Measurements from ENCODE around the gene STK40. TPM values are rescaled to one million over a fixed set of nuclear protein-coding genes. Genes with fewer than 3 reads are reported as not detected.
A peak's percentile ranks its signal among the peaks of the same experiment; 100 is the strongest.

The STK40 gene
- total RNA-seq, 6 donors from 2014 or later = 26.2 to 100 (median 69.1) TPM

DNA sequence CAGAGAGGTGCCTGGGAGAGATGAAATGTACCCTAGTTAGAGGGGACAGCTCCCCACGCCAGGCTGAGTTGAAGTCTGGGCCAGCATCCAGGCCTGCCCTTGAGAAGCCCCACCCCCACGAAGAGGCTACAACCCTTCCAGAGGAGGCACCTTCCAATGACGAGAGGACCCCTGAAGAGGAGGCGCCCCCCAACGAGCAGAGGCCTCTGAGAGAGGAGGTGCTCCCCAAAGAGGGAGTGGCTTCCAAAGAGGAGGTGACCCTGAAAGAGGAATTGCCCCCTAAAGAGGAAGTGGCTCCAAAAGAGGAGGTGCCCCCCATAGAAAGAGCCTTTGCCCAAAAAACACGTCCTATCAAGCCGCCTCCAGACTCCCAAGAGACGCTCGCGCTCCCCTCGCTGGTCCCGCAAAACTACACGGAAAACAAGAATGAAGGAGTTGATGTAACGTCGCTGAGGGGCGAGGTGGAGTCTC is 65.4 kb downstream of the STK40 start:
- H3K27ac ChIP-seq = peak overlapping the region; percentile 79 to 92 (median 88)
- H3K4me1 ChIP-seq = peaks cover 26 to 44% (median 40%) of the 10 kb centered on the region in 4 donors
- H3K4me3 ChIP-seq = peak overlapping the region in 3 of 4 donors; percentile 80 to 95 (median 86)
- peaks cover 0 to 13% (median 0%) of the 10 kb centered on the region in 4 donors for H3K36me3 ChIP-seq
- DNase-seq (no peak), ATAC-seq (ENCODE audit: low FRiP score in 2 of 2) (no peak)
- no peaks in the 10 kb centered on the region for H3K9me3 ChIP-seq
- TF ChIP-seq, protein P1, sequence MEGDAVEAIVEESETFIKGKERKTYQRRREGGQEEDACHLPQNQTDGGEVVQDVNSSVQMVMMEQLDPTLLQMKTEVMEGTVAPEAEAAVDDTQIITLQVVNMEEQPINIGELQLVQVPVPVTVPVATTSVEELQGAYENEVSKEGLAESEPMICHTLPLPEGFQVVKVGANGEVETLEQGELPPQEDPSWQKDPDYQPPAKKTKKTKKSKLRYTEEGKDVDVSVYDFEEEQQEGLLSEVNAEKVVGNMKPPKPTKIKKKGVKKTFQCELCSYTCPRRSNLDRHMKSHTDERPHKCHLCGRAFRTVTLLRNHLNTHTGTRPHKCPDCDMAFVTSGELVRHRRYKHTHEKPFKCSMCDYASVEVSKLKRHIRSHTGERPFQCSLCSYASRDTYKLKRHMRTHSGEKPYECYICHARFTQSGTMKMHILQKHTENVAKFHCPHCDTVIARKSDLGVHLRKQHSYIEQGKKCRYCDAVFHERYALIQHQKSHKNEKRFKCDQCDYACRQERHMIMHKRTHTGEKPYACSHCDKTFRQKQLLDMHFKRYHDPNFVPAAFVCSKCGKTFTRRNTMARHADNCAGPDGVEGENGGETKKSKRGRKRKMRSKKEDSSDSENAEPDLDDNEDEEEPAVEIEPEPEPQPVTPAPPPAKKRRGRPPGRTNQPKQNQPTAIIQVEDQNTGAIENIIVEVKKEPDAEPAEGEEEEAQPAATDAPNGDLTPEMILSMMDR (IDR thresholded peaks at IDR 0.05) = no peak
- no peak for TF ChIP-seq POLR2A (IDR thresholded peaks at IDR 0.05)
- TF ChIP-seq EP300 (IDR thresholded peaks at IDR 0.05) = no peak
- TF ChIP-seq POLR2AphosphoS5 (IDR thresholded peaks at IDR 0.05) = no peak
- H3K27me3 ChIP-seq = no peaks in the 10 kb centered on the region
- WGBS, 2 donors = 54 to 65% methylated on average over 13 to 15 of the region's 16 CpGs

- H3K27me3 ChIP-seq = no peaks in the 10 kb centered on the region
- no peak overlapping the region for H3K27ac ChIP-seq
- peaks cover 13 to 27% (median 22%) of the 10 kb centered on the region in 4 donors for H3K4me1 ChIP-seq
- DNase-seq (no peak), ATAC-seq (ENCODE audit: low FRiP score in 2 of 2) (no peak)
- no peak for TF ChIP-seq EP300 (IDR thresholded peaks at IDR 0.05)
- no peak for TF ChIP-seq POLR2AphosphoS5 (IDR thresholded peaks at IDR 0.05)
- TF ChIP-seq, protein P1 (IDR thresholded peaks at IDR 0.05) = no peak
- no peak for TF ChIP-seq POLR2A (IDR thresholded peaks at IDR 0.05)
- peaks cover 0 to 4% (median 1%) of the 10 kb centered on the region in 4 donors for H3K36me3 ChIP-seq
- 98 to 99% methylated on average over 7 of the region's 7 CpGs for WGBS, 2 donors
- no peak overlapping the region for H3K4me3 ChIP-seq
- no peaks in the 10 kb centered on the region for H3K9me3 ChIP-seq
Observed at GRCh38 chr1:36309397-36309796, 76.3 kb downstream of the STK40 start.

DNA sequence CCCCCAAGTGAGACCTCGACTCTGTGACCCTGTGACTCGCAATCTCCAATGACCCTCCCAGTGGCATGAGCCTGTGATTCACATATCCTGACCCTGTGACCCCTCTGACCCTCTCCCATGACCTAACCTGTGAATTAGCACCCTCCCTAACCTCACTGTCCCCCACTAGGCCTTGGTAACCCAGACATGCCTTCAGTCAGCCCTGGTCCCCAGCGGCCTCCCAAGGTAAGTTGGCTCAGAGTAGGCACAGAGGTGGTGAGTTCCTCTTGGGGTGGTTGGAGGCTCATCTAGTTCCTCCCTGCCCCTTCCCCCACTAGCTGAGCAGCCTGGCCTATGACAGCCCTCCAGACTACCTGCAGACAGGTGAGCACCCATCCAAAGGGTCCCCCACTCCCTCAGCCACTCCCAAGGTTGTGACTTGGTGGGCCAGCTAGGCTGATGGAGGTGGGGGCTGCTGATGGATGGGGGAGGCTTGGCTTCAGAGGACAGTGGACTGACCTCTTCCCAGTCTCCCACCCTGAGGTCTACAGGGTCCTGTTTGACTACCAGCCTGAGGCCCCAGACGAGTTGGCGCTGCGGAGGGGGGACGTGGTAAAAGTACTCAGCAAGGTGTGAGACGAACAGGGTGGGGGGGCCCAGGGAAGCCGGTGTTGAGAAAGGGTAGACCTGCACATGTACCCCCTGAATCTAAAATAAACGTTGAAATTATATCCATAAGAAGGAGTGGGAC is 78.0 kb downstream of the STK40 start:
- no peak for ATAC-seq (ENCODE audit: low FRiP score in 2 of 2)
- Histone ChIP-seq H3K9me3 (no peaks in the 10 kb centered on the region), H3K27me3 (no peaks in the 10 kb centered on the region), H3K27ac (no peak overlapping the region), H3K4me1 (peaks cover 13 to 27% (median 22%) of the 10 kb centered on the region in 4 donors), H3K4me3 (peak overlapping the region in 3 of 4 donors; percentile 77 to 90 (median 81)), H3K36me3 (peaks cover 3 to 19% (median 14%) of the 10 kb centered on the region in 4 donors)
- TF ChIP-seq EP300 (IDR thresholded peaks at IDR 0.05) (no peak), POLR2A (IDR thresholded peaks at IDR 0.05) (no peak), POLR2AphosphoS5 (IDR thresholded peaks at IDR 0.05) (no peak)
- TF ChIP-seq, protein P1 (IDR thresholded peaks at IDR 0.05) = no peak
- no peak for DNase-seq
- 89 to 93% methylated on average over 8 to 9 of the region's 10 CpGs for WGBS, 2 donors

DNA sequence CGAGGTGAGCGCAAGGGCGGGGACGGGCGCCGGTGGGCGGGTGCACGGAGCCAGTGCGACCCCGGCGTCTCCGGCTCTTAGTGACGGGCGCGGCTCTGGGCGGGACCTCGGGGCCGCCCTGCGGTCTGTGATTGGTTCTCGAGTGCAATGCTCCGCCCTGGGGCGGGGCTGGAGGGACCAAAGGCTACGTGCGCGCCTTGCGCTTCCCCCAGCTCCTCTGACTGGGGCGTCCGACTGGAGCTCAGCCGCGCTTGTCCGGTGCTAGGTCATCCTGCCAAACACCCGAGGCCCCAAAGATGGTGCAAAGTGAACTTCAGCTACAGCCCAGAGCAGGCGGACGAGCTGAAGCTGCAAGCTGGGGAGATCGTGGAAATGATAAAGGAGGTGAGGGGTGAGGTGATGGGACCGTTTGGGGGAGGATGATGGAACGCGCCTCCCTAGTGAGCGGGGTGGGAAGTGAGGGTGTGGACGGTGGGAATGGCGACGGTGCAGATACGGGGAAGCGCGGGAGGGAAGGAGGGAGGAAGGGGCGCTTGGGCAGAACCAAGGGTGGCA is 78.7 kb downstream of the STK40 start:
- peak; percentile 97 to 98 for ATAC-seq (ENCODE audit: low FRiP score in 2 of 2)
- 1 to 5% methylated on average over 16 to 42 of the region's 46 CpGs for WGBS, 2 donors
- TF ChIP-seq, protein P1 (IDR thresholded peaks at IDR 0.05) = peak in 1 of 6 experiments; percentile 10
- TF ChIP-seq POLR2A (IDR thresholded peaks at IDR 0.05) = peak; percentile 12 to 87 (median 44)
- peak; percentile 69 to 83 for TF ChIP-seq POLR2AphosphoS5 (IDR thresholded peaks at IDR 0.05)
- no peak for TF ChIP-seq EP300 (IDR thresholded peaks at IDR 0.05)
- no peaks in the 10 kb centered on the region for H3K9me3 ChIP-seq
- peak overlapping the region; percentile 79 to 90 (median 86) for H3K27ac ChIP-seq
- no peaks in the 10 kb centered on the region for H3K27me3 ChIP-seq
- peaks cover 3 to 27% (median 22%) of the 10 kb centered on the region in 4 donors for H3K36me3 ChIP-seq
- peaks cover 13 to 27% (median 22%) of the 10 kb centered on the region in 4 donors for H3K4me1 ChIP-seq
- H3K4me3 ChIP-seq = peak overlapping the region; percentile 72 to 90 (median 79)
- peak; percentile 96 to 97 for DNase-seq

All from upper lobe of left lung (tissue), 6 donors.